Neural progenitor cell (in vitro differentiated cells): ENCODE results near the gene RAB8B.

Experiments
- CTCF ChIP-seq: fragments of 200-600 bp; sonication (generic); IDR thresholded peaks from 2 replicates; pipeline ENCODE4 v1.5.1; 2017; ENCODE audit warnings: antibody characterized with exemption, mild to moderate bottlenecking
- EZH2 ChIP-seq: fragments of 200-600 bp; sonication (generic); IDR thresholded peaks from 2 replicates; pipeline ENCODE4 v1.6.1; 2017; ENCODE audit warnings: antibody characterized with exemption, mild to moderate bottlenecking, moderate library complexity
- EZH2phosphoT487 ChIP-seq: fragments of 200-600 bp; sonication (generic); IDR thresholded peaks from 2 replicates; pipeline ENCODE4 v1.6.1; 2017; ENCODE audit warnings: antibody characterized with exemption

GRCh38 chr15:63156086-63156710 is 33.2 kb upstream of the RAB8B start:
- no peak for TF ChIP-seq CTCF
- no peak for TF ChIP-seq EZH2
- TF ChIP-seq EZH2phosphoT487: no peak
